GM10248 (cell line): ENCODE results near the gene BICD2.
"Not testable (repeated sequence)": the region's sequence is repeated elsewhere in the genome, so short reads cannot be mapped to it uniquely, and the experiment has no call there.

Source experiments
- CTCF ChIA-PET: fragments of 300-600 bp; sonication (Branson Sonifier 250); formaldehyde crosslinking; extraction: SDS; loops from one replicate; lab custom pipeline; 2021; ENCODE audit warnings: antibody characterized with exemption; lab: Yijun Ruan, JAX
- POLR2A ChIA-PET: fragments of 350-650 bp; sonication (Branson Sonifier 250); formaldehyde crosslinking; extraction: SDS; loops from one replicate; lab custom pipeline; 2020; ENCODE audit warnings: antibody characterized with exemption; lab: Yijun Ruan, JAX
- DNase-seq: peaks from one replicate; pipeline ENCODE4 v3.0.0; 2012; ENCODE audit errors: extremely low spot score
- TF ChIP-seq, protein P1 (sequence below): IDR thresholded peaks from 2 replicates; pipeline ENCODE4 v1.5.1; 2012; ENCODE audit warnings: mild to moderate bottlenecking, low read depth; ENCODE audit errors: extremely low read depth, missing control alignments, control extremely low read depth

Gene BICD2

GRCh38 chr9:92798358-92798757, 33.7 kb upstream of the BICD2 start:
- ChIA-PET CTCF (interaction anchor here (1.0 to 1.8 kb wide), 3 partner anchors 10 to 70 kb away, joined by 3 to 4 read pairs (median 4); no protein-coding TSS in a partner anchor), POLR2A (no interaction called here)
- DNase-seq = no peak
- TF ChIP-seq, protein P1, sequence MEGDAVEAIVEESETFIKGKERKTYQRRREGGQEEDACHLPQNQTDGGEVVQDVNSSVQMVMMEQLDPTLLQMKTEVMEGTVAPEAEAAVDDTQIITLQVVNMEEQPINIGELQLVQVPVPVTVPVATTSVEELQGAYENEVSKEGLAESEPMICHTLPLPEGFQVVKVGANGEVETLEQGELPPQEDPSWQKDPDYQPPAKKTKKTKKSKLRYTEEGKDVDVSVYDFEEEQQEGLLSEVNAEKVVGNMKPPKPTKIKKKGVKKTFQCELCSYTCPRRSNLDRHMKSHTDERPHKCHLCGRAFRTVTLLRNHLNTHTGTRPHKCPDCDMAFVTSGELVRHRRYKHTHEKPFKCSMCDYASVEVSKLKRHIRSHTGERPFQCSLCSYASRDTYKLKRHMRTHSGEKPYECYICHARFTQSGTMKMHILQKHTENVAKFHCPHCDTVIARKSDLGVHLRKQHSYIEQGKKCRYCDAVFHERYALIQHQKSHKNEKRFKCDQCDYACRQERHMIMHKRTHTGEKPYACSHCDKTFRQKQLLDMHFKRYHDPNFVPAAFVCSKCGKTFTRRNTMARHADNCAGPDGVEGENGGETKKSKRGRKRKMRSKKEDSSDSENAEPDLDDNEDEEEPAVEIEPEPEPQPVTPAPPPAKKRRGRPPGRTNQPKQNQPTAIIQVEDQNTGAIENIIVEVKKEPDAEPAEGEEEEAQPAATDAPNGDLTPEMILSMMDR = no peak

DNA sequence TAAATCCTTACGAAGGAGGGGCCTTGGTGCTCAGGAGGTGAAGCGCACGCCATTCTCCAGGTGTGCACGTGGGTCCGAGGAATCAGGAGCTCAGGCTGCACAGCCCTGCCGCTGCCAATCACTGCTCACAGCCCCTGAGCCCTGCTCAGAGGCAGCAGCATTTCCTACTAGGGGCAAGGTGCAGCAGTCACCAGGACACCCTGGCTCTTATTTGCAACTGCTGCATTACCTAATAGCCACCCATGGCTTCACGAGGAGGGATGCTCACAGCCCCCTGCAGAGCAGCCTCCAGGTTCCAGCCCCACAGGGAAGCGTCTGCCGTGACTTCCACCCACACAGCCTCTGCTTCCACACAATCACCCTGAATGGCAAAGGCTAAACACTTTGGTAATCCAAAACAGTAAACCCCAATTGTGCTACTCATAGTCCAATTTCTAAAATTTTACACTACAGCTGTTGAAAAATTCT, 31.7 kb upstream of the BICD2 start:
- CTCF ChIA-PET = interaction anchor here (0.8 to 1.5 kb wide), 5 partner anchors 13 to 67 kb away, joined by 3 to 4 read pairs (median 4); partner anchors contain the start of gene BICD2
- DNase-seq, POLR2A ChIA-PET: not testable (repeated sequence)

GRCh38 chr9:92795598-92796336, 31.1 kb upstream of the BICD2 start:
- no peak for DNase-seq
- TF ChIP-seq, protein P1 = no peak
- ChIA-PET POLR2A (no interaction called here), CTCF (interaction anchor here (0.8 to 1.5 kb wide), 3 partner anchors 13 to 67 kb away, joined by 4 read pairs; partner anchors contain the start of gene BICD2)

DNA sequence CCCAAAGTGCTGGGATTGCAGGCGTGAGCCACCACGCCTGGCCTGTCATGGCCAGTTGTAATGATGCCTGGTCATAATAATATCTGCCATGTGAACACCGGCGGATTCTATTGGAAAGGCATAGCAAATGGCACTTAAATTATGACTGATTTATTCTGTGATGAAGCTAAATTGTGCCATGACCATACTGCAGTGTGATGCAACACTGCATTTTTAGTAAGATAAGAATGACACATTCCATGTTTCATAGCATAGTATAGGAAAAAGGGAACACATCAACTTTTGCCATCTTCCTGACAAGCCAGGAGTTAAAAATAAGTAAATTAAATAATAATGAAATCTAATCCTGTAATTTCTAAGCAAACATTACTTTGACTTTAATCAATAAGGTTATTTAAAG, 30.4 kb upstream of the BICD2 start:
- DNase-seq = no peak
- TF ChIP-seq, protein P1 = no peak
- ChIA-PET POLR2A (no interaction called here), CTCF (interaction anchor here (1.2 to 9.6 kb wide), 2 partner anchors 30 to 78 kb away, joined by 3 to 191 read pairs; partner anchors contain the start of gene BICD2)

GRCh38 chr9:92794426-92794825, 29.8 kb upstream of the BICD2 start:
- POLR2A ChIA-PET = no interaction called here
- CTCF ChIA-PET = interaction anchor here (1.2 to 9.6 kb wide), 2 partner anchors 30 to 77 kb away, joined by 3 to 191 read pairs; partner anchors contain the start of gene BICD2
- DNase-seq = no peak
- TF ChIP-seq, protein P1 = no peak

GRCh38 chr9:92790542-92791527, 26.2 kb upstream of the BICD2 start:
- POLR2A ChIA-PET = no interaction called here
- peak; percentile 77 for DNase-seq
- CTCF ChIA-PET = interaction anchor here (0.7 to 9.6 kb wide), 40 partner anchors 9 to 655 kb away, joined by 3 to 191 read pairs (median 4); partner anchors contain the start of gene BICD2
- TF ChIP-seq, protein P1 = peak; percentile 88
